Keratinocyte (primary cell): ENCODE results near the gene SAMHD1. TPM values are rescaled to one million over a fixed set of nuclear protein-coding genes. Genes with fewer than 3 reads are reported as not detected.
A peak's percentile ranks its signal among the peaks of the same experiment; 100 is the strongest.
"Not testable (repeated sequence)": the region's sequence is repeated elsewhere in the genome, so short reads cannot be mapped to it uniquely, and the experiment has no call there.

Experiments
- DNase-seq: peaks from one replicate; pipeline ENCODE4 v3.0.0-alpha.2; 2011; ENCODE audit warnings: low read depth, missing footprints, low spot score
- FAIRE-seq: peaks from 2 replicates; lab custom pipeline; 2011; peaks lifted over from hg19 to GRCh38; lab: Jason Lieb, UNC
- H2AFZ ChIP-seq: 2 replicates; pipeline ENCODE4 v1.6.0; 2012; ENCODE audit warnings: low read length, control low read depth, inconsistent platforms; ENCODE audit not compliant: control insufficient read depth
- H3K27ac ChIP-seq: 2 replicates; pipeline ENCODE4 v1.5.1; 2011; ENCODE audit warnings: low read length; ENCODE audit not compliant: control insufficient read depth, insufficient read depth
- H3K27me3 ChIP-seq: 3 replicates; pipeline ENCODE4 v1.6.0; 2011; ENCODE audit warnings: low read length; ENCODE audit not compliant: control insufficient read depth, insufficient read depth; ENCODE audit errors: extremely low read depth
- H3K36me3 ChIP-seq, 2 experiments: 2 replicates in 1 of 2; 3 replicates in 1 of 2; pipeline ENCODE4 v1.5.1; 2011; ENCODE audit warnings: low read length in 2 of 2, mild to moderate bottlenecking in 1 of 2; ENCODE audit not compliant: control insufficient read depth in 2 of 2, insufficient read depth in 2 of 2; ENCODE audit errors: extremely low read depth in 1 of 2
- H3K4me1 ChIP-seq: 3 replicates; pipeline ENCODE4 v1.5.1; 2011; ENCODE audit warnings: low read length; ENCODE audit not compliant: control insufficient read depth, insufficient read depth; ENCODE audit errors: extremely low read depth
- H3K4me2 ChIP-seq: 3 replicates; pipeline ENCODE4 v1.6.0; 2011; ENCODE audit warnings: low read depth, low read length; ENCODE audit not compliant: control insufficient read depth, insufficient read depth; ENCODE audit errors: extremely low read depth
- H3K4me3 ChIP-seq, 3 experiments: fragments of 200-600 bp in 1 of 3; sonication (generic) in 1 of 3; 2 replicates in 2 of 3; 3 replicates in 1 of 3; pipeline ENCODE4 v1.5.1; 2011 to 2016; ENCODE audit warnings: low read length in 3 of 3, mild to moderate bottlenecking in 3 of 3, control low read depth in 2 of 3, inconsistent platforms in 1 of 3, low read depth in 1 of 3, mixed read lengths in 1 of 3, mixed run types in 1 of 3, moderate library complexity in 1 of 3; ENCODE audit not compliant: control insufficient read depth in 2 of 3, insufficient read depth in 2 of 3; ENCODE audit errors: extremely low read depth in 1 of 3
- H3K79me2 ChIP-seq: 2 replicates; pipeline ENCODE4 v1.6.0; 2012; ENCODE audit warnings: low read length; ENCODE audit not compliant: control insufficient read depth, insufficient read depth
- H3K9ac ChIP-seq: 3 replicates; pipeline ENCODE4 v1.6.0; 2011; ENCODE audit warnings: low read length; ENCODE audit not compliant: control insufficient read depth, insufficient read depth; ENCODE audit errors: extremely low read depth
- H3K9me1 ChIP-seq: 3 replicates; pipeline ENCODE4 v1.6.0; 2011; ENCODE audit warnings: low read length; ENCODE audit not compliant: control insufficient read depth, insufficient read depth; ENCODE audit errors: extremely low read depth
- H3K9me3 ChIP-seq: 2 replicates; pipeline ENCODE4 v1.5.1; 2012; ENCODE audit warnings: low read depth, low read length; ENCODE audit not compliant: control insufficient read depth
- H4K20me1 ChIP-seq: 3 replicates; pipeline ENCODE4 v1.6.0; 2011; ENCODE audit warnings: low read length; ENCODE audit not compliant: control insufficient read depth, insufficient read depth; ENCODE audit errors: extremely low read depth
- EZH2 ChIP-seq: IDR thresholded peaks from one replicate; pipeline ENCODE4 v1.6.1; 2012; ENCODE audit warnings: inconsistent platforms, mild to moderate bottlenecking, low read length, moderate library complexity
- dilution Hi-C: fragments of 300-500 bp; cut with MboI; formaldehyde crosslinking; loops from one replicate; pipeline ENCODE4 v1.7.0; 2020; ENCODE audit warnings: low sequenced_read_pairs; ENCODE audit not compliant: extremely low pct_ligation_motif_present
- polyA plus RNA-seq, 5 experiments: library from polyadenylated mRNA; depleted of rRNA in 3 of 5; stranded (reverse) in 3 of 5; stranded (forward) in 1 of 5; unstranded in 1 of 5; fragments of >200 nt; gene quantifications; 1 replicate in 1 of 5; 2 replicates in 3 of 5; 3 replicates in 1 of 5; pipeline versions ENCODE4 v1.2.1 to v1.2.3, GENCODE V29; 2011 to 2012; ENCODE audit warnings: missing spikeins in 2 of 5, low read depth in 1 of 5, low replicate concordance in 1 of 5
- TF ChIP-seq, protein P1 (sequence below), 3 experiments: IDR thresholded peaks in 1 of 3; conservative IDR thresholded peaks in 1 of 3; optimal IDR thresholded peaks in 1 of 3; 2 replicates in 2 of 3; 3 replicates in 1 of 3; pipeline versions ENCODE3 to v1.5.1; 2011; ENCODE audit warnings: low read length in 3 of 3, mild to moderate bottlenecking in 3 of 3, moderate library complexity in 2 of 3, control low read depth in 1 of 3, inconsistent platforms in 1 of 3; ENCODE audit not compliant: insufficient read depth in 2 of 3; ENCODE audit errors: extremely low read depth in 1 of 3

Gene SAMHD1
- polyA plus RNA-seq, 1 donor (not counting 4 experiments of a cell fraction or from before 2014, with no cell fraction given): 26.5 TPM

DNA sequence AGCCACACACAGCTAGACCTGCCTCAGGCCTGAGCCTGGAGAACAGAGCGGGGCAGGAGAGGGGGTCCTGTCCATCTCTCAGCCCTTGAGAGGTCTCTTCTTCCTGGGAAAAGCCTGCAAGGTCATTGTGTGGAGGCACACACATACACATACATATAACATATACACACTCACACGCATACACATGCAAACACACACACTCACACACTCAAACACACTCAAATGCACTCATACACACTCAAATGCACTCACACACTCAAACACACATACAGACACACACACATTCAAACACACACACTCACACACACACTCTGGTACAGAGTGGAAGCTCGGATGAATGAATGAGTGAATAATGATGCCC lies 75.1 kb downstream of the SAMHD1 start:
- H3K9me3 ChIP-seq: no peaks in the 10 kb centered on the region
- peaks cover 9% of the 10 kb centered on the region for H3K27me3 ChIP-seq
- dilution Hi-C loops: no loop called here
- no peaks in the 10 kb centered on the region for H3K79me2 ChIP-seq
- TF ChIP-seq EZH2: no peak
- TF ChIP-seq, protein P1, sequence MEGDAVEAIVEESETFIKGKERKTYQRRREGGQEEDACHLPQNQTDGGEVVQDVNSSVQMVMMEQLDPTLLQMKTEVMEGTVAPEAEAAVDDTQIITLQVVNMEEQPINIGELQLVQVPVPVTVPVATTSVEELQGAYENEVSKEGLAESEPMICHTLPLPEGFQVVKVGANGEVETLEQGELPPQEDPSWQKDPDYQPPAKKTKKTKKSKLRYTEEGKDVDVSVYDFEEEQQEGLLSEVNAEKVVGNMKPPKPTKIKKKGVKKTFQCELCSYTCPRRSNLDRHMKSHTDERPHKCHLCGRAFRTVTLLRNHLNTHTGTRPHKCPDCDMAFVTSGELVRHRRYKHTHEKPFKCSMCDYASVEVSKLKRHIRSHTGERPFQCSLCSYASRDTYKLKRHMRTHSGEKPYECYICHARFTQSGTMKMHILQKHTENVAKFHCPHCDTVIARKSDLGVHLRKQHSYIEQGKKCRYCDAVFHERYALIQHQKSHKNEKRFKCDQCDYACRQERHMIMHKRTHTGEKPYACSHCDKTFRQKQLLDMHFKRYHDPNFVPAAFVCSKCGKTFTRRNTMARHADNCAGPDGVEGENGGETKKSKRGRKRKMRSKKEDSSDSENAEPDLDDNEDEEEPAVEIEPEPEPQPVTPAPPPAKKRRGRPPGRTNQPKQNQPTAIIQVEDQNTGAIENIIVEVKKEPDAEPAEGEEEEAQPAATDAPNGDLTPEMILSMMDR (optimal IDR thresholded peaks at IDR 0.05 in 1 of 3, IDR thresholded peaks at IDR 0.05 in 1 of 3, conservative IDR thresholded peaks at IDR 0.05 in 1 of 3; ENCODE audit: extremely low read depth in 1 of 3, insufficient read depth in 2 of 3, low read length in 3 of 3): no peak
- no peaks in the 10 kb centered on the region for H4K20me1 ChIP-seq
- H3K4me3 ChIP-seq: no peak overlapping the region
- no peaks in the 10 kb centered on the region for H3K36me3 ChIP-seq
- no peak for DNase-seq
- no peaks in the 10 kb centered on the region for H3K9me1 ChIP-seq
- peaks cover 19% of the 10 kb centered on the region for H3K4me1 ChIP-seq
- no peak overlapping the region for H3K27ac ChIP-seq
- H3K9ac ChIP-seq: no peak overlapping the region
- H2AFZ ChIP-seq: peak overlapping the region; percentile 88
- no peak for FAIRE-seq
- no peak overlapping the region for H3K4me2 ChIP-seq

DNA sequence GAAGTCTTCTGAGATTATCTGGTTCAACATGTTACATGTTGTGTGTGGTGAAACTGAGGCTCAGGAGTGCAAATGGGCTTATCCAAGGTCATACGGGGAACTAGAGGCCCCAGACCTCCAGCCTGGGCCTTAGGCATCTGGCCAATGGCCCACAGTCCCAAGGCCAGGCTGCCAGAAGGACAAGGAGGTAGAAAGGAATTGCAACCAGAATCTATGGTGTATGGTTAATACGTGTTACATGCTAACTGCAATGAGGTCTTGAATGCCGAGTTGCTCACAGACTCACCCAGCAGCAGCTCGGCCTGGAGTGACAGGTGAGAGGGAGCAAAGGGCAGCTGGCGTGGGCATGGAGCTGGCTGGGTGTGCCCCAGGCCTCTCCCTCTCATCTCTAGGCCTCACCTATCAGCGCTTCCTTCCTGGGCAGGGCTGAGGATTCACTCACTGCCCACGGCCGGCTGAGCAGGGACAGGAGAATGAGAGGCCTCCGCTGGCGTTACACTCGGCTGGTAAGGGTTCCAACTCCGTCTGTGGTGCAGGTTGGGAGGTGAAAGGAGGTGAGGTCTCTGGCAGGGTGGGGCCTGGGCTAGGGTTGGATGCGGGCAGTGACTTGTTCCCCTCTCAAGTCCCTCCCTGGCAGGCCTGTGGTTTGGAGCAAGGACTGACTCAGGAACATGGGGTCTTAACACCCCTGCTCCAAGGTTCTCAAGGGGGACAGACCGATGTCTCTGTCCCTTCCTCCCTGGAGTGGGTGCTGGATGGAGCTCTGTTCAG lies 75.6 kb downstream of the SAMHD1 start, which contains the start of gene TLDC2:
Gene TLDC2 (plus strand): TSS at position 437 of the 771 bp plus-strand sequence. CDS start 37 bp downstream, at position 474.
- no peak for FAIRE-seq
- H3K27ac ChIP-seq: no peak within 1 kb of the TSS

DNA sequence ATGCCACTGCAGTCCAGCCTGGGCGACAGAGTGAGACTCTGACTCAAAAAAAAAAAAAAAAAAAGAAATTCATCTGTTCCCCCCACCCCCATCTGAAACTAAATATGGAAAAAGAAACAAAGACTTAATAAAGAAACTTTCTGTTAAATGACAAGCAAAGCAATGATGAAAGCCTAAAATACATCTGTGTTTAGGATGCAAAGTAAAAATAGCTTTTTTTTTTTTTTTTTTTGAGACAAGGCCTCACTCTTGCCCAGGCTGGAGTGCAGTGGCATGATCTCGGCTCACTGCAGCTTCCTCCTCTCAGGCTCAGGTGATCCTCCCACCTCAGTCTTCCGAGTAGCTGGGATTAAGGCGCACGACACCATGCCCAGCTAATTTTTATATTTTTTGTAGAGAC lies 76.4 kb downstream of the SAMHD1 start:
- not testable (repeated sequence) for FAIRE-seq

More for the DNA sequence above, 75.6 kb downstream of the SAMHD1 start, which contains the start of gene TLDC2:
- Histone ChIP-seq H3K9ac (no peak within 1 kb of the TSS), H3K9me1 (no peaks in the 10 kb centered on the region), H3K4me1 (peaks cover 19% of the 10 kb centered on the region), H3K36me3 (no peaks in the 10 kb centered on the region), H4K20me1 (no peaks in the 10 kb centered on the region), H3K4me2 (peak within 1 kb of the TSS; percentile 22), H3K79me2 (no peaks in the 10 kb centered on the region), H3K4me3 (no peak within 1 kb of the TSS), H3K27me3 (peaks cover 9% of the 10 kb centered on the region), H2AFZ (peak within 1 kb of the TSS; percentile 88), H3K9me3 (no peaks in the 10 kb centered on the region)
- dilution Hi-C loops: no loop called here
- DNase-seq: no peak
- TF ChIP-seq, protein P1 (optimal IDR thresholded peaks at IDR 0.05 in 1 of 3, IDR thresholded peaks at IDR 0.05 in 1 of 3, conservative IDR thresholded peaks at IDR 0.05 in 1 of 3; ENCODE audit: extremely low read depth in 1 of 3, insufficient read depth in 2 of 3, low read length in 3 of 3): no peak
- no peak for TF ChIP-seq EZH2

More for the DNA sequence above, 76.4 kb downstream of the SAMHD1 start:
- H4K20me1 ChIP-seq, H3K79me2 ChIP-seq, H3K9me1 ChIP-seq, H3K9me3 ChIP-seq, H3K27ac ChIP-seq, H3K4me3 ChIP-seq, DNase-seq, H2AFZ ChIP-seq, H3K36me3 ChIP-seq, H3K4me2 ChIP-seq, H3K9ac ChIP-seq, H3K27me3 ChIP-seq, dilution Hi-C loops: not testable (repeated sequence)
- H3K4me1 ChIP-seq: peaks cover 19% of the 10 kb centered on the region
